ENCODE measurements around the gene FILIP1L.

GRCh38 chr3:99999536-99999935 is 114.8 kb downstream of the FILIP1L start:
- TF ChIP-seq CTCF (conservative IDR thresholded peaks at IDR 0.05; ENCODE audit: low read length) (no peak), EZH2phosphoT487 (IDR thresholded peaks at IDR 0.05; ENCODE audit: borderline replicate concordance, low read depth, low read length) (no peak)
